Bone marrow (tissue), 2 donors: ENCODE data around the gene GAL3ST2.
"Not testable (repeated sequence)": the region's sequence is repeated elsewhere in the genome, so short reads cannot be mapped to it uniquely, and the experiment has no call there.

Experiments
- DNase-seq, 2 donors: peaks; one replicate each; lab custom pipeline; 2025; lab: John Stamatoyannopoulos, UW

Gene GAL3ST2

GRCh38 chr2:241809383-241810306 is 33.0 kb downstream of the GAL3ST2 start:
- DNase-seq = no peak

- no peak for DNase-seq
These were observed 33.9 kb downstream of the GAL3ST2 start for GRCh38 chr2:241810307-241811200.

- DNase-seq = no peak
These were observed 34.8 kb downstream of the GAL3ST2 start for GRCh38 chr2:241811201-241811951.

DNA sequence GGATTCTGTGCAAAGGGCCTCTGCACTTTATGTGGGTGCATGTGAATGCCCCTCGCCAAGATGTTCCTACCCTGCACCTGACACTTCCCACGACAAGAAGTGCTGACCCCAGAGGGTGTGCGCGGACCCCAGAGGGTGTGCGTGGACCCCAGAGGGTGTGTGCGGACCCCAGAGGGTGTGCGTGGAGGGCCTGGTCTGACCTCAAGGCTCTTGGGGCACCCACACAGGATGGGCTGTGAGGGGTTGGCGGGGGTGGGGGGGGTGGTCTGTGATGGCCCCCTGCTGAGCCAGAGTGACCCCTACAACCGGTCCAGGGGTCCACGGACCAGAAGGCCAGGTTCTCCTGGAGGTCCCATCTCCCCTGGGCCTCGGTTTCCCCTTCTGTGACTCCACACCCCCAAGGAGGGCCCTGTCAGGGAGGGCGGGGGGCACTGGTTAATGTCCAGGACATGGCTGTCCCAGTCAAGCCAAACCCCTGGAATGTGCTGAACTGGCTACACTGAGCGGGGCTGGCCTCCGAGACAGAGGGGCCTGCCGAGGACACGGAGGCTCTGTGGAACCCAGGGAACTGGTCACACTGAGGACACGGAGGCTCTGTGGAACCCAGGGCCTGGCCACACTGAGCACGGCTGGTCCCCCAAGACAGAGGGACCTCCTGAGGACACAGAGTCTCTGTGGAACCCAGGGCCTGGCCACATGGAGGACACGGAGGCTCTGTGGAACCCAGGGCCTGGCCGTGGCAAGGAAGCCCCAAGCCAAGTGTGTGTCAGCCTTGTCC is 35.5 kb downstream of the GAL3ST2 start:
- DNase-seq = no peak

DNA sequence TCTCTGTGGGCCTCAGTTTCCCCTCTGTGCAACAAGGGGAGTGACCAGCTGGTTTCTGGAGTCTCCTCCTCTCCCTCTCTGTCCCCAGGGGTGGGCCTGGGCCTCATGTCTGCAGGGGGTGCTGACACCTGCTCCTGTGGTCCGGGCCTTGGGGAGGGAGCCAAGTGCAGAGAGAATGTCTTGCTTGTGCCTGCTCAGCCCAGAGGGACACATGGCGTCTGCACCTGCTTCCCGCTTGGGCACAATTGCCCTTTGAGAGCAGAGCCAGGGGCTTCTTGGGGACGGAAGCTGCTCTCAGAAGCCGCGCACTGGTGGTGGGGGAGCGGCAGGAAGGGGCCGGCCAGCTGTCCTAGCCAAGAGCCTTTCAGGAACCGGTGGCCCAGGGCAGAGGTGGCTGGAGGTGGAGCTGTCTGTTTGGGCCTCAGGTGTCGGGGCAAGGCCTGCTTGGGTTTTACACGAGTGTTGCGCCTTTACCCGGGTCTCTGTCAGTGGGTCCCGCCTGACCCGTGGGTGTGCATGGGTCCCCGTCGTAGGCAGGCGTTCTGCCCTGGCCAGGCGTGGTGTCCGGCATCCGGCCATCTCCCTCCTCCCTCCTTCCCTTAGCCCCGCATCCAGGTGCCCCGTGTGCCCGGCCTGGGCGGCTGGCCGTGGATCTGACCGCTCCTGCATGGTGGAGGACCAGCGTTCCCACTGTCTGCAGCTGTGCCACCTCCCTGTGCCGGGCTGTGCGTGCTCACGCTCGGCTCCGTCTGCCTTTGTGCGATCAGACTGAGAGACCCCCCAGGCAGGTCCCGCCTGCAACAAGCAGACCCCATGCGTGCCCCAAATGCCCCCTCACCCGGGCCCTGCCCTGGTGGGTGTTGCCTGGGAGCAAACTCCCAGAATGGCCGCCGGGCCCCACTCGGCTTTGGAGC is 36.4 kb downstream of the GAL3ST2 start:
- no peak for DNase-seq

DNA sequence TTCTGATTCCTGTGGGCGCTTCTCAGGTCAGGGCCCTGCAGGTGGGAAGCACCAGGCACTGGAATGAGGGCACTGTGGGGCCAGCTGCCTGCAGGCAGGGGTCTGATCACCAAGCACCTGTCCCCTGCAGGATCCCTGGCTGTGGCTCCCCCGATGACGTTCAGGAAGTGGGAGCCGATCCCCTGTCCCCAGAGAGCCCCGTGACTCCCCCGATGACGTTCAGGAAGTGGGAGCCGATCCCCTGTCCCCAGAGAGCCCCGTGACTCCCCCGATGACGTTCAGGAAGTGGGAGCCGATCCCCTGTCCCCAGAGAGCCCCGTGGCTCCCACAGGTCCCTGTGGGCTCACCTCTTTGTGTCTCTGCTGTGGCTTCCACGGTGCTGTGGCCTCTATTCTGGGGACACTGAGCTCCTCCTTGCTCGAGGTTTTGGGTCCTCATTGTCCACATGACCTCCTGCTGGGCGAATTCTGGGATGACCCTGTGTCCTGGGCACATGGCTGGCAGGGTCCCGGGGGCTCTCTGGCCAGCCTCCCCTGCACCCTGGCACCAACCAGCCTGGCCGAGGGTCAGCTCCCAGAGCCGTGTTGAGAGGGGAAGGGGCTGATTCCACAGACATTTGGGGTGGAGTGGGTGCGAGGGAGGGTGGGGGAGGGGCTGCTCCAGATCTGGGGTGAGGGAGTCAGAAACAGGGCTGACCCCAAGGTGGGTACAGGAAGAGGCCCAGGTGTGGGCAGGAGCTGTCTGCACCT is 37.2 kb downstream of the GAL3ST2 start:
- no peak for DNase-seq

- DNase-seq = no peak
These were observed 37.7 kb downstream of the GAL3ST2 start for GRCh38 chr2:241814393-241814642.

GRCh38 chr2:241814643-241815476 is 38.2 kb downstream of the GAL3ST2 start:
- no peak for DNase-seq

DNA sequence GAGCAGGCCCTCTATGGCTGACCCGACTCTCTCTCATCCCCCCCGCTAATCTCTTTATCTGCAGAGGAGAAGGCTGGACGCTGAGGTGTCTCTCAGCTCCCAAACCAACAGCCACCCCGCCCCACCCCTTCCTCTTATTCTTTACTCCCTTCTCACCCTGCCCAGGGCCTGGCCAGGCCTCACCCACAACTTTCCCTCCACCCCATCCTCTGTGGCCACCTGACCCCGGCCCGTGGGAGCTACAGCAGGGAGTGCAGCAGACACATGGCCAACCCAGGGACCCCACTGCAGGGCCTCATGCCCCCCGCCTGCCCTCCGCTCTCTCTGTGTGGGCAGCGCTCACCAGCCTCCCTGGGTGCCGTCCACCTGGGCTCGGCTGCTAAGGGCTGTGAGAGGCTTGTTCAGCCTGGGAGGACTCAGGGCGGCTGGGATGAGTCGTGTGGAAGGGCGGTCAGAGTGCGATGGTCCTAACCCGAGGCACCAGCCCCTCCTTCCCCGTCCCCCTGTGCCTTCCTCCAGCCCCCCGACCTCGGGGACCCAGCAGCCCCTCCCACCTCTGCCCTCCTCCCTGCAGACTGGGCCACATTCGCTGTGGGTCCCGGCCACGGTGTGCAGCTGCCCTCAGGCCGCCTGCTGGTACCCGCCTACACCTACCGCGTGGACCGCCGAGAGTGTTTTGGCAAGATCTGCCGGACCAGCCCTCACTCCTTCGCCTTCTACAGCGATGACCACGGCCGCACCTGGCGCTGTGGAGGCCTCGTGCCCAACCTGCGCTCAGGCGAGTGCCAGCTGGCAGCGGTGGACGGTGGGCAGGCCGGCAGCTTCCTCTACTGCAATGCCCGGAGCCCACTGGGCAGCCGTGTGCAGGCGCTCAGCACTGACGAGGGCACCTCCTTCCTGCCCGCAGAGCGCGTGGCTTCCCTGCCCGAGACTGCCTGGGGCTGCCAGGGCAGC is 39.1 kb downstream of the GAL3ST2 start:
- DNase-seq = no peak

DNA sequence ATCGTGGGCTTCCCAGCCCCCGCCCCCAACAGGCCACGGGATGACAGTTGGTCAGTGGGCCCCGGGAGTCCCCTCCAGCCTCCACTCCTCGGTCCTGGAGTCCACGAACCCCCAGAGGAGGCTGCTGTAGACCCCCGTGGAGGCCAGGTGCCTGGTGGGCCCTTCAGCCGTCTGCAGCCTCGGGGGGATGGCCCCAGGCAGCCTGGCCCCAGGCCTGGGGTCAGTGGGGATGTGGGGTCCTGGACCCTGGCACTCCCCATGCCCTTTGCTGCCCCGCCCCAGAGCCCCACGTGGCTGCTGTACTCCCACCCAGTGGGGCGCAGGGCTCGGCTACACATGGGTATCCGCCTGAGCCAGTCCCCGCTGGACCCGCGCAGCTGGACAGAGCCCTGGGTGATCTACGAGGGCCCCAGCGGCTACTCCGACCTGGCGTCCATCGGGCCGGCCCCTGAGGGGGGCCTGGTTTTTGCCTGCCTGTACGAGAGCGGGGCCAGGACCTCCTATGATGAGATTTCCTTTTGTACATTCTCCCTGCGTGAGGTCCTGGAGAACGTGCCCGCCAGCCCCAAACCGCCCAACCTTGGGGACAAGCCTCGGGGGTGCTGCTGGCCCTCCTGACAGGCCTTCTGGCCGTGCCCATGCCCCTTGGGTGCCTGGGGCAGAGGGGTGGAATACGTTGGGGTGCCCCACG is 40.0 kb downstream of the GAL3ST2 start:
- DNase-seq = no peak

GRCh38 chr2:241817126-241817820 is 40.7 kb downstream of the GAL3ST2 start:
- DNase-seq = no peak

DNA sequence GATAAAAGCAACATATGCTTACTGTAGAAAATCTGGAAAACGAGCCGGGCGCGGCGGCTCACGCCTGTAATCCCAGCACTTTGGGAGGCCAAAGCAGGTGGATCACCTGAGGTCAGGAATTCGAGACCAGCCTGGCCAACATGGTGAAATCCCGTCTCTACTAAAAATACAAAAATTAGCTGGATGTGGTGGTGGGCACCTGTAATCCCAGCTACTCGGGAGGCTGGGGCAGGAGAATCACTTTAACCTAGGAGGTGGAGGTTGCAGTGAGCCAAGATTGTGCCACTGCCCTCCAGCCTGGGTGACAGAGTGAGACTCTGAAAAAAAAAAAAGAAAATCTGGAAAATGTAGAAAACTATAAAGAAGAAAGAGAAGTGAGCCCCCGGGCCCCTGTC is 41.2 kb downstream of the GAL3ST2 start:
- not testable (repeated sequence) for DNase-seq

DNA sequence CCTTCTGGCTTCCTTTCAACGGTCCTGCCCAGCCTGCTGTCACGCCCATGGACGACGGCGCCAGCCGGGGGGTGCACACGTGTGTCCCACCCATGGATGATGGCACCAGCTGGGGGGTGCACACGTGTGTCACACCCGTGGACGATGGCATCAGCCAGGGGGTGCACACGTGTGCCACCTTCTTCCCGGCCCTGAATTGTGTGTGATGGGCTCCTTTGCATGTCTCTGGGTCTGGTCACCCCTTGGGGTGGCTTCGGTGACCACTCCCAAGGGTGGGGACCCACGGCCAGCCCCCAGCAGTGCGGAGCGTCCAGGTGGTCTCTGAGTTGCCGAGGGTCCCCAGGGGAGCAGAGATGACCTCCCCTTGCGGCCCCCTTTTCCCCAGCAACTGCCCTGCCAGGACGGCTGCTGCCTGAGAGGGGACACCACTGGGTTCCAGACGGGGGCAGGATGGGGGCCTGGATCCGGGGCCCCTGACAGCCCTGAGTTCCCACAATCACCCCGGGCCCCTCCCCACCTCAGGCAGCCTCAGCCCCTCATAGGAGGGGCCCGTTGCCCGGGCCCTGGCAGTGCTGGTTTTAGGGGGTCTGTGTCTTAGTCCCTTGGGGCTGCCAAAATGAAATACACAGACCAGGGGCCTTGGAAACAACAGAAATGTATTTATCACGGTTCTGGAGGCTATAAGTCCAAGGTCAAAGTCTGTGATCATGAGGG is 41.8 kb downstream of the GAL3ST2 start:
- no peak for DNase-seq

DNA sequence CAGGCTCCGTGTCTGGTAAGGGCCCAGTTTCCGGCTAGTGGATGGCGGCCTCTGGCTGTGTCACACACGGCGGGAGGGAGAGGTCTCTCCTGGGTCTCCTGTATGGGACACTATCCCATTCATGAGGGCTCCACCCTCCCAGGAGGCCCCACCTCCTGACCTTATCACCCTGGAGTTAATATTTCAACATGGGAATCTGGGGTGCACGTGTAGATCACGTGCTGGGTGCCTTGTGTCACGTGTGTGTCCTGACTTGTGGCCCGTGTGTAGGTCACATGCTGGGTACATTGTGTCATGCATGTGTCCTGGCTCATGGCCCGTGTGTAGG is 42.3 kb downstream of the GAL3ST2 start:
- no peak for DNase-seq

GRCh38 chr2:241819947-241820624 is 43.5 kb downstream of the GAL3ST2 start:
- not testable (repeated sequence) for DNase-seq
